ENCODE measurements around the gene ADAMTSL1.

DNA sequence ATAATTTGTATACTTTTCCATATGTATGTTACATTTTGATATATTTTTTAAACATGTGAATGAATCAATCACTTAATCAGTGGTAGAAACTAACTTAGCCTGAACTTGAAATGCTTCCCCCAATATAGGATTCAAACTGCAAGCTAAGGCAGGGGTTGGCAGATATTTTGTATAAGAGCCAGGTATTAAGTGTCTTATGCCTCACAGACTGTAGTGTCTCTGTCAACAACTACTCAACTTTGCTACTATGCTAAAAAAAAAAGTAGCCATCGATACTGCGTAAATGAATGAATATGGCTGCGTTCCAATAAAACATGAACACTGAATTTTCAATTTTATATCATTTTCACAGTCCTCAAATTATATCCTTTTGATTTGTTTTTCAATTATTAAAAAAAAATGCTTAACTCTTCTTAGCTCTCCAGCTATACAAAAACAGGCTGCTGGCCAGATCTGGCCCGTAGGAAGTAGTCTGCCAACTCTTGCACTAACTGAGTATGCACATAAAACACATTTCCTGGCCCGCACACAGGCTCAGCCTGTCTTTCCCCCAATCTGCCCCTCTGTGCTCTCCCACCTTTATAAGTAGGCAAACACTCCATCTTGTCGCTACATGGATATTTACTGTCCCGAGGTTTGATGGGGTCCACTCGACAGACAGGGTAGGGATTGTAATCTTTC lies 467.2 kb downstream of the ADAMTSL1 start:
- TF ChIP-seq, protein P1, sequence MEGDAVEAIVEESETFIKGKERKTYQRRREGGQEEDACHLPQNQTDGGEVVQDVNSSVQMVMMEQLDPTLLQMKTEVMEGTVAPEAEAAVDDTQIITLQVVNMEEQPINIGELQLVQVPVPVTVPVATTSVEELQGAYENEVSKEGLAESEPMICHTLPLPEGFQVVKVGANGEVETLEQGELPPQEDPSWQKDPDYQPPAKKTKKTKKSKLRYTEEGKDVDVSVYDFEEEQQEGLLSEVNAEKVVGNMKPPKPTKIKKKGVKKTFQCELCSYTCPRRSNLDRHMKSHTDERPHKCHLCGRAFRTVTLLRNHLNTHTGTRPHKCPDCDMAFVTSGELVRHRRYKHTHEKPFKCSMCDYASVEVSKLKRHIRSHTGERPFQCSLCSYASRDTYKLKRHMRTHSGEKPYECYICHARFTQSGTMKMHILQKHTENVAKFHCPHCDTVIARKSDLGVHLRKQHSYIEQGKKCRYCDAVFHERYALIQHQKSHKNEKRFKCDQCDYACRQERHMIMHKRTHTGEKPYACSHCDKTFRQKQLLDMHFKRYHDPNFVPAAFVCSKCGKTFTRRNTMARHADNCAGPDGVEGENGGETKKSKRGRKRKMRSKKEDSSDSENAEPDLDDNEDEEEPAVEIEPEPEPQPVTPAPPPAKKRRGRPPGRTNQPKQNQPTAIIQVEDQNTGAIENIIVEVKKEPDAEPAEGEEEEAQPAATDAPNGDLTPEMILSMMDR (IDR thresholded peaks at IDR 0.05): no peak
- no peak for TF ChIP-seq POLR2A (IDR thresholded peaks at IDR 0.05)
- TF ChIP-seq EP300 (IDR thresholded peaks at IDR 0.05): no peak
